Activated CD8-positive, alpha-beta memory T cell treated with anti-CD3 and anti-CD28 coated beads, Interleukin-2, amount 50 U/mL, for 1 hour (primary cell): ENCODE measurements around the gene PLCB4.

ENCODE experiments used
- DNase-seq: peaks from one replicate; pipeline ENCODE4 v3.0.0-alpha.2; 2020; ENCODE audit errors: extremely low read depth

Gene PLCB4

DNA sequence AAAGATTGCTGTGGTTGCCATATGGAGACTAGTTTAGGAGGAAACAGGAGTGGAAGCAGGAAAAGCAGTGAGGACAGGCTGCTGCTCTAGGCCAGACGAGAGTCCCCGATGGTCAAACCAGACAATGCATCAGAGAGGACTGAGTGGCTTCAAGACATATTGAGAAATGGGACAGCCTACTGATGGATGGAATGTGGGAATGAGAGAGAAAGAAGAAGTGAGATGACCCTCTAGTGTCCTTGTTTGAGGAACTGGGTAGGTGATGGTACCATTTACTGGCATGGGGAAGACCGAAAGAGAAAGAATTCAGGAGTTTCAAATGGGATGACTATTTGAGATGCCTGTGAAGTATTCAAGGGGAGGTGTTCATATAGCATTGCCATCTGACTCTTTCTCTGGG is 333.7 kb downstream of the PLCB4 start:
- DNase-seq: no peak

- no peak for DNase-seq
Measured at GRCh38 chr20:9403448-9403847, 334.6 kb downstream of the PLCB4 start.

- DNase-seq: no peak
Measured at GRCh38 chr20:9407805-9408421, 339.0 kb downstream of the PLCB4 start.

DNA sequence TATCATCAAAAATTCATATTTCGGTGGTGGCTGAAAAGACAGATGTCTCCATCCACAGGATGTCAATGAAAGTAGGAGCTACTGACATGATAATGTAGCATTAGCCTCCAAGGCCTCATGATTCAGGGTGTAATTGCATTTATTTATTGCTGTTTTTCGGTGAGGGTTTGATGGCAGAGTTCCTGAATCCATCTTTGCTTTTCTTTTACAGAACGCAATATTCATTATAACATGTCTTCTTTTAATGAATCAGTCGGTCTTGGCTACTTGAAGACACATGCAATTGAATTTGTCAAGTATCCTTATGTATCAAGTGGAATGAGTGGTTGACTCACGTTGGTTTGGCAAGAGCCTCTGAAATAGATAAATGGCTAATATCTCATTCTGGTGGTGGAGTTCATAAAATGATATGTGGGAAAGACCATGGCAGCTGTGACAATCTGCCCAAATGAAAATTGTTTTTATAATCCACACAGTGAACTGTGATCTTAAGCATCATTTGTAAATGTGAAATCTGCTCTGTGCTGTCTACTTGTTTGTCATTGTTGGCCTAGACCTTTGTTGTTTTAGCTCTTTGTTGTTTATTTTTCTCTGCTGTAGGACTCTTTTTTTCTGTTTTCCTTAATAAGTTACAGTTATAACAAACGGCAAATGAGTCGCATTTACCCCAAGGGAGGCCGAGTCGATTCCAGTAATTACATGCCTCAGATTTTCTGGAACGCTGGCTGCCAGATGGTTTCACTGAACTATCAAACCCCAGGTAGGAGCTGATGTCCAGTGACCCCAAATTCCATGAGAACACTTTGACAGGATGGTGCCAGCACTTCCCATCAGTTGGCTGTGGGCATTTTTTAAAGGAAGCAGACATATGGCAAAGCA is 339.8 kb downstream of the PLCB4 start:
- no peak for DNase-seq

DNA sequence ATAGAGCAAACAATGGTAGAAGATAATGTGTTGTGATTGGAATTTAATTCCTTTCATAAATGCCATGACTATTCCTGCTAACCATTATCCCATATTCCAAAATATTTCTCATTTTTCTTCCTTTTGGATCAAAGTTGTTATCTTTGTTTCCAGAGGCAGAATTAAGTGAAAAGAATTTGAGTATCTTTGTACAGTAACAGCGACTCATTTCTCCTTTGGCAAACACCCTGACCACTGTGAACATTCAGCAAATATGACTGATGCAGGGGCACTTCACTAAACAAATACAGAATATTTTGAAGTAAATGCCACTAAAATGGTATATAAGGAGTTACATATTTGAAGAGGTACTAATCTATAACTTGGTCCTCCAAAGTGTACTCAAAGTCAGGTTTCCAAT is 340.5 kb downstream of the PLCB4 start:
- no peak for DNase-seq

GRCh38 chr20:9409981-9410380 is 341.1 kb downstream of the PLCB4 start:
- no peak for DNase-seq

DNA sequence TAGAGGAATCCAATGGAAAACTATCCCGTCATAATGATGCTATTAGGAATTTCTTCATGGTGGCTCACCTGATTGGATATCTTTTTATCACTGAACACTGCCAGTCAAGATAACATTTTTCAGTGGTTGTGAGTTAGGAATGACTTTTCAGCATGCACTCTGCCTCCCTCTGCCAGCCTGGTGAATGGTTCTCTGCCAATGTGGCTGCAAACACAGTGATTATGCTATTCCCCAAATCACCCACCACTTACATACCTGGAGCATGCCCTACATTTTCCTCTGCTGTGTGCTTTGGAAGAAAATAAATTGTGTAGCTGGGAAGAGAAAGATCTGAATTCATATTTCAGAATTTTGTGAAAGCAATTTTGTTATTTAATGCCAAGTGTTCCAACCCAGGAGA is 342.9 kb downstream of the PLCB4 start:
- no peak for DNase-seq

DNA sequence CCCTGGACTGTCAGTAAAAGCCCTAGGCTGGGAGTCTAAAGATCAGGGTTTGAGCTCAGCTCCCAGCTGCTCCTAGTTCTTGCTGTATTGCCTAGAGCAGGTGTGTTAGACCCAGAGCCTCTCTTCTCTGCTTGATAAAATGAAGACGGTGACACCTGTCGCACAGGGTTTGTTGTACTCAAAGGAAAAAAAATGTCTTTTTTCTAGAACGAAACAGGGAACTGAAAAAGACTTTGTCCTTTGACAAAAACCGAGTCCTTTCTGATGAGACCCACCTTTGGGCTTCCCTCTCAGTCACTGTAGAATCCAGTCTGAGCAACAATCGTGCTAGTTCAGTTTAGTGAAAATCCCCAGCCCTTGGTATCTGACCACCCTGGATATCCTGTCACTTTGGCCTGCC is 343.4 kb downstream of the PLCB4 start:
- no peak for DNase-seq

- DNase-seq: no peak
Measured at GRCh38 chr20:9413001-9413400, 344.1 kb downstream of the PLCB4 start.

DNA sequence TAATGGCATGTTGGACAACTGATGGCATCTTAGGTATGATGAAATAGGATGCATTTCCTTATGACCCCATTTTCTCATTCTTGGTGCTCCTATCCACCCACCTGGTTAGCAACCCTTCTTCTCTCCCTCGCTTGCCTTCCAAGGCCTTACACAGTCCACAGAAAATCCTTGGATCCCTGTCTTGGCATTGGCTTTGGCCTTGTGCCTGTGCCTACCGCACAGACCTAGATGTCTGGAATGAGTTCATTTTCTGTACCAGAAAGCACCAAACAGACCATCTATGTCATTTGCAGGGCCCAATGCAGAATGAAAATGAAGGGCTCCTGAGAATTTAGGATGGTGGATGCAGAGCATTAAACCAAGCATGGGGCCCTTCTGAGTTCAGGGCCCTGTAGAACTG is 346.5 kb downstream of the PLCB4 start:
- no peak for DNase-seq

GRCh38 chr20:9416421-9416820 is 347.5 kb downstream of the PLCB4 start:
- no peak for DNase-seq

GRCh38 chr20:9417665-9418064 is 348.8 kb downstream of the PLCB4 start:
- no peak for DNase-seq

DNA sequence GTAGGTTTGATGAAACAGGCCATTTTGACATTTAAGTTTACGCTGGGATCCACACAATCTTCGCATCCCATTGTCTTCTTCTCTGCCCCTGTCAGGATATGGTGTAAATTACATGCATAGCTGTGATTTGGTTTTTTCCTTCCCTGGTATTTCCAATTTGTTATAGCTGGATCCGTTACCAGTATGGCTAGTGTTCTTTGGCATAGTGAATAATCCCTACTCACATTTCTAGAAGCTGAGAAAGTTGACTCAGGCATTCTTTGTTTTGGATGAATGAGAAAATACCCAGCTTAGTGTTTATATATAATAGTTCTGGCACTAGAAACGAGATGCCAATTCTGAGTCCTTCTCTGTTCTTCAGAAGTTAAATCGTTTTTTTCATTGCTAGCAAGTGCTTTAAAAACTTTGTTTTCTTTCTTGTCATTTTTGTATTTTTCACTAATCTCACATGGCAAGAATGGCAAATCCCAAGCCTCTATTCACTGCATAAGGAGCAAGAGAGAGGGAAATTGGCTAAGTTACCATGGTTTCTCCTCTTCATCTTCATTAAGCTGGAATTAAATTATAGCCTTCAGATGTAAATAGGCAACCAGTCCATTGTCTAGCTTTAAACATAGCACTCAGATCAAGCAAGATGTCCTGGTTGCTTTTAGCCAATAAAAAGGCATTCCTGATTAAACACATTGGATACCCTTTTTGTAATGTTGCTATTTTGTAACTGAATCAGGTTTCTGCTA is 353.6 kb downstream of the PLCB4 start:
- no peak for DNase-seq

DNA sequence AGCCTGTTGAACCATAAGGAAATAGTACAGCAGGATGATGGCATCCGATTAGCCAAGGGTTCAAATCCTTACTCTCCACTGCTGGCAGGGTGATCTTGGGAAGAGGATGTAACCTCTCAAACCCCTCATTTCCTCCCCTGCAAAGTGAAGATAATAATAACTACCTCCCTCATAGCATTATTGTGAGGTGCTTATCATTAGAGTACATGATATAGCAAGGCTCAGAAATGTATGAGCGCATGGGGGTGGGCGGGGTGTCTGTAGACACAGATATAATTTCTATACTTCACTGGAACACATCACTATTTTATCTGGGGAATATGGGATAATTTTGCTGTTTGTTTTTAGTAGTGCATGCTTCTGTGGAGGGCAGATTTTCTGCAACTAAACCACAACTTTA is 355.7 kb downstream of the PLCB4 start:
- DNase-seq: no peak

- no peak for DNase-seq
Measured at GRCh38 chr20:9427430-9428291, 358.8 kb downstream of the PLCB4 start.

DNA sequence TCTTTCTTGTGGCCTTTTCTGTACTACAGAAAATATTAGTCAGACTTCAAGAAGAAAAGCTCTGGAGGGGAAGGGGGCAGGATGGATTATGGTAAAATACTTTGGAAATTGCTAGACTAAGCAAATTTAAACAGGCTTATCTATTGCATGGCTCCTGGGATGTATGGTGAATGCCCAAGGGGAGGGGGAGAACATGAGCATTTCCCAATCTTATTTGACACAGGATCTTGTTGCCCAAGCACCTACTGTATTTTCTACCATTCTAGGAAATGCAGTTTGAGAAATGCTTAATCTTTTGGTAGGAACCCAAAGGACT is 359.4 kb downstream of the PLCB4 start:
- no peak for DNase-seq

DNA sequence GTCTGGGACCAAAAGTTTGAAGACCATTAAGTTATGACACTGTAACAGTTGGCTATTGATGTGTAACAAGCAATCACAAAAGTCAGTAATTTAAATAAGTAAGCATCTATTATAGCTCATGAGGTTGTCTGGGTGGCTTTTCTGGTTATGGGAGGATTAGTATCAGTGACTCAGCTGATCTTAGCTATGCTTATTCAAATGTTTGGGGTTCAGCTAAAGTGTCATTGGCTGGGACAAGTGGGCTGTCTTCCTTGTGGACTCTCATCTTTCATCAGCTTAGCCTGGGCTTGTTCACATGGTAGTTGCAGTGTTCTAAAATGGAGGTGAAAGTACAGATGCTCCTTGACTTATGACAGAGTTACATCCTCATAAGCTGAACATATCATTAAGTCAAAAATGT is 370.9 kb downstream of the PLCB4 start:
- no peak for DNase-seq

DNA sequence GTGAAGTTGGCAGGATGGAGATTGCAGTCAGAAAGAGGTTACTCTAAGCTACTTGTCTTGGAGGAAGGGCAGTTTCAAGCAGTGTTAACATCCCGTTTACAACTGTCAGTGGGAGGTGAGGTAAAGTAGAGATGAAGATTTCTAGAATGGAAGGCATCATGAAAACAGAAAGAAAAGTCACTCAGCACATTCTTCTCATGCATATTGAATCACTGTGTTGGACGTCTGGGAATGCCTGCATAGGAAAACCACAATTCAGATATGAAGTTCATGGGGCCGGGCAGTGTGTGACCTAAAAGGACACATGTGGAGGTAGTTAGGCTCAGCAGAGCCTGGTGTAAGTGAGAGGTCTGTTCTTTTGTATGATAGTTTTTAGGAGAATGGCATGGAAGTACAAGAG is 372.0 kb downstream of the PLCB4 start:
- DNase-seq: no peak

DNA sequence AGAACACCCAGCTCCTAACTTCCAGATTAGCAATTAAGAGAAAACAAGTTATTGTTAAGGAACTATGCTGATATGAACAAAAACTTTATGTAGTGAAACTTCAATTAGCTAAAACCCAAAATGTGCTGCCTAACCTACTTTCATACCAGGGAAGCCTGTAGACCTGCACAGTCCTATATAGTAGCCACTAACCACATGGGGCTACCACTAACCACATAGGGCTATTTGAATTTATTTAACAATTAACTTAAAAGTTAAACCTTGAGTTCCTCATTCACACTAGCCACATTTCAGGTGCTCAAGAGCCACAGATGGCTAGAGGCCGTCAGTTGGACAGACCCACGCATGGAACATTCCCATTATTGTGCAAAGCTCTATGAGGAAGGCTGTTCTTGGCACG is 373.1 kb downstream of the PLCB4 start:
- no peak for DNase-seq

- DNase-seq: no peak
Measured at GRCh38 chr20:9442858-9443257, 374.0 kb downstream of the PLCB4 start.

- DNase-seq: no peak
Measured at GRCh38 chr20:9444921-9445320, 376.0 kb downstream of the PLCB4 start.

- no peak for DNase-seq
Measured at GRCh38 chr20:9447182-9447581, 378.3 kb downstream of the PLCB4 start.
